IMR-90 (cell line): ENCODE data around the gene IQGAP2.

Experiments
- BHLHE40 ChIP-seq: fragments of 150-350 bp; IDR thresholded peaks from 2 replicates; pipeline ENCODE4 v1.6.1; 2016; ENCODE audit warnings: mild to moderate bottlenecking, low read depth, low read length
- CEBPB ChIP-seq: IDR thresholded peaks from 2 replicates; pipeline ENCODE4 v1.6.1; 2012; ENCODE audit warnings: low read depth, low read length, improper control_type of control experiment
- CTCF ChIP-seq: conservative IDR thresholded peaks from 2 replicates; pipeline ENCODE4 v1.5.1; 2012; ENCODE audit warnings: mild to moderate bottlenecking, low read depth, low read length, improper control_type of control experiment
- MXI1 ChIP-seq: IDR thresholded peaks from 2 replicates; pipeline ENCODE4 v1.6.1; 2012; ENCODE audit warnings: low read depth, mild to moderate bottlenecking, low read length, moderate library complexity, borderline replicate concordance
- POLR2A ChIP-seq: IDR thresholded peaks from 2 replicates; pipeline ENCODE4 v1.6.1; 2012; ENCODE audit warnings: mild to moderate bottlenecking, low read depth, low read length
- RCOR1 ChIP-seq: IDR thresholded peaks from 2 replicates; pipeline ENCODE4 v1.6.1; 2012; ENCODE audit warnings: mild to moderate bottlenecking, low read length, improper control_type of control experiment; ENCODE audit not compliant: insufficient replicate concordance
- RFX5 ChIP-seq: IDR thresholded peaks from 2 replicates; pipeline ENCODE4 v1.8.0; 2012; ENCODE audit warnings: low read depth, mild to moderate bottlenecking, low read length, moderate library complexity
- SMC3 ChIP-seq: fragments of 150-350 bp; IDR thresholded peaks from 2 replicates; pipeline ENCODE4 v1.6.1; 2016; ENCODE audit warnings: low read depth, mild to moderate bottlenecking, antibody characterized with exemption, low read length, moderate library complexity

GRCh38 chr5:76401801-76402250 is 1.3 kb upstream of the IQGAP2 start:
- no peak for TF ChIP-seq CTCF
- TF ChIP-seq POLR2A, result no peak
- no peak for TF ChIP-seq CEBPB
- TF ChIP-seq RFX5, result no peak
- no peak for TF ChIP-seq RCOR1
- TF ChIP-seq SMC3, result no peak
- no peak for TF ChIP-seq BHLHE40
- no peak for TF ChIP-seq MXI1
